HG03575 (cell line): ENCODE measurements around the gene RASAL2.

ENCODE experiments used
- ATAC-seq: cut with Tn5 transposase; IDR thresholded peaks from one replicate; pipeline ENCODE4 v1.9.1; 2021; ENCODE audit not compliant: unreplicated experiment, insufficient number of reproducible peaks, low FRiP score; ENCODE audit errors: extremely low read depth

Gene RASAL2

GRCh38 chr1:178093951-178094738 is at the start of gene RASAL2:
Gene RASAL2 (plus strand): TSS chr1:178094104. CDS start chr1:178094493, 389 bp downstream.
- ATAC-seq: no peak

- no peak for ATAC-seq
Measured at GRCh38 chr1:178046591-178047270, 47.2 kb upstream of the RASAL2 start.

- ATAC-seq: no peak
Measured at GRCh38 chr1:178047403-178048093, 46.4 kb upstream of the RASAL2 start.

- ATAC-seq: no peak
Measured at GRCh38 chr1:178048426-178048825, 45.5 kb upstream of the RASAL2 start.

GRCh38 chr1:178048883-178049282 is 45.0 kb upstream of the RASAL2 start:
- no peak for ATAC-seq

- no peak for ATAC-seq
Measured at GRCh38 chr1:178050084-178050483, 43.8 kb upstream of the RASAL2 start.

GRCh38 chr1:178051071-178051470 is 42.8 kb upstream of the RASAL2 start:
- no peak for ATAC-seq

- no peak for ATAC-seq
Measured at GRCh38 chr1:178052650-178053461, 41.0 kb upstream of the RASAL2 start.

- no peak for ATAC-seq
Measured at GRCh38 chr1:178055093-178055492, 38.8 kb upstream of the RASAL2 start.

- ATAC-seq: peak; percentile 55
Measured at GRCh38 chr1:178055779-178056471, 38.0 kb upstream of the RASAL2 start.

GRCh38 chr1:178057141-178057765 is 36.7 kb upstream of the RASAL2 start:
- no peak for ATAC-seq

GRCh38 chr1:178057912-178058534 is 35.9 kb upstream of the RASAL2 start:
- no peak for ATAC-seq

- ATAC-seq: no peak
Measured at GRCh38 chr1:178060789-178061556, 32.9 kb upstream of the RASAL2 start.

GRCh38 chr1:178061620-178062019 is 32.3 kb upstream of the RASAL2 start:
- no peak for ATAC-seq

GRCh38 chr1:178064191-178064821 is 29.6 kb upstream of the RASAL2 start:
- no peak for ATAC-seq

- no peak for ATAC-seq
Measured at GRCh38 chr1:178065250-178065649, 28.7 kb upstream of the RASAL2 start.
